Measurements from ENCODE around the gene CORIN. TPM values are rescaled to one million over a fixed set of nuclear protein-coding genes. Genes with fewer than 3 reads are reported as not detected.

Gene CORIN
- total and polyA plus RNA-seq, 2 donors (not counting 1 experiment from before 2014, with no cell fraction given): 0.25 TPM; not detected in 1

DNA sequence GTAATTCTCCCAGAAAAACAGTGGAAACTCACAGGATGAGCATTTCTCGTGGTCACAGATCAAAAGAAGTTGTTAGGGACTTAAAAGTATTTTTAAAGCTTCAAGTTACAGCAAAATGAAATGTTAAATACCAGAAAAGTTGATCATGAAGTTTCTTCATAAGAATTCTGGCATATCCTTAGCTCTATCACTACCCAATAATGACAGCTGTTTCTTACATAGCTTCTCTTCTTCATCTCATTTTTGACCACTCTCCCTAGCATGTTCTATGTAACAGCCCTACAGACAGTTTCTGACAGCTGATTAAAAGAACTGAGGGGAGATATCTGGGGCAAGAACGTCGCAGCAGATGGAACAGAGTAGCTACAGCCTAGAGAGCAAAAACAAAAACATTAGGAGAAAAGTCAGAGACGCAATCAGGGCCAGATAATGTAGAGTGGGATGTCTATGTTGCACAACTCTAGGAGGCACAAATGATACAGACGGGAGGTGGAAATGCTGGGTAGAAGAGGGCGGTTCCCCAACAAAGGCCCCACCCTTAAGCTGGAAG is 108.7 kb downstream of the CORIN start:
- ATAC-seq (ENCODE audit: low read depth) (no peak), DNase-seq (no peak)
- no peak overlapping the region for H3K4me3 ChIP-seq (ENCODE audit: control extremely low read depth in 1 of 5, extremely low read depth in 1 of 5, insufficient read depth in 1 of 5, low read depth in 2 of 5, low read length in 4 of 5)
- Mint-ChIP-seq H3K4me3 (no peak overlapping the region), H3K4me1 (no peaks in the 10 kb centered on the region), H3K27me3 (peaks cover 38% of the 10 kb centered on the region), H3K9me3 (ENCODE audit: insufficient read depth) (no peaks in the 10 kb centered on the region), H3K27ac (no peak overlapping the region)
- WGBS (ENCODE audit: insufficient coverage): 94% methylated on average over 3 of the region's 6 CpGs
- TF ChIP-seq EZH2 (IDR thresholded peaks at IDR 0.05; ENCODE audit: borderline replicate concordance, insufficient read depth, low read depth, low read length, poor library complexity, severe bottlenecking): no peak
- TF ChIP-seq, protein P1, sequence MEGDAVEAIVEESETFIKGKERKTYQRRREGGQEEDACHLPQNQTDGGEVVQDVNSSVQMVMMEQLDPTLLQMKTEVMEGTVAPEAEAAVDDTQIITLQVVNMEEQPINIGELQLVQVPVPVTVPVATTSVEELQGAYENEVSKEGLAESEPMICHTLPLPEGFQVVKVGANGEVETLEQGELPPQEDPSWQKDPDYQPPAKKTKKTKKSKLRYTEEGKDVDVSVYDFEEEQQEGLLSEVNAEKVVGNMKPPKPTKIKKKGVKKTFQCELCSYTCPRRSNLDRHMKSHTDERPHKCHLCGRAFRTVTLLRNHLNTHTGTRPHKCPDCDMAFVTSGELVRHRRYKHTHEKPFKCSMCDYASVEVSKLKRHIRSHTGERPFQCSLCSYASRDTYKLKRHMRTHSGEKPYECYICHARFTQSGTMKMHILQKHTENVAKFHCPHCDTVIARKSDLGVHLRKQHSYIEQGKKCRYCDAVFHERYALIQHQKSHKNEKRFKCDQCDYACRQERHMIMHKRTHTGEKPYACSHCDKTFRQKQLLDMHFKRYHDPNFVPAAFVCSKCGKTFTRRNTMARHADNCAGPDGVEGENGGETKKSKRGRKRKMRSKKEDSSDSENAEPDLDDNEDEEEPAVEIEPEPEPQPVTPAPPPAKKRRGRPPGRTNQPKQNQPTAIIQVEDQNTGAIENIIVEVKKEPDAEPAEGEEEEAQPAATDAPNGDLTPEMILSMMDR (IDR thresholded peaks at IDR 0.05): no peak
- H3K27ac ChIP-seq (ENCODE audit: low read length in 2 of 2): no peak overlapping the region
- intact Hi-C loops (cut with micrococcal nuclease): no loop called here
- ChIA-PET CTCF (interaction anchor here (1.1 kb wide), 1 partner anchor 18 kb away, joined by 3 read pairs; no protein-coding TSS in a partner anchor), POLR2A (no interaction called here)
- no peaks in the 10 kb centered on the region for H3K4me1 ChIP-seq (ENCODE audit: control insufficient read depth in 2 of 2, insufficient read depth in 2 of 2, low read length in 2 of 2)
- no peak overlapping the region for H2AFZ ChIP-seq (ENCODE audit: insufficient read depth, low read depth, low read length, poor library complexity, severe bottlenecking)
- H3K9ac ChIP-seq (ENCODE audit: low read length): no peak overlapping the region
- no peak overlapping the region for H3K4me2 ChIP-seq (replicated peaks; ENCODE audit: low read depth, low read length, poor library complexity, severe bottlenecking)
- no peaks in the 10 kb centered on the region for H3K9me3 ChIP-seq (ENCODE audit: control extremely low read depth in 1 of 3, control insufficient read depth in 2 of 3, insufficient read depth in 1 of 3, low read length in 2 of 3)
- H3K36me3 ChIP-seq (replicated peaks in 1 of 2; ENCODE audit: control extremely low read depth in 1 of 2, control insufficient read depth in 1 of 2, extremely low read depth in 1 of 2, insufficient read depth in 2 of 2, low read length in 1 of 2): no peaks in the 10 kb centered on the region
- no peaks in the 10 kb centered on the region for H3K79me2 ChIP-seq (ENCODE audit: control insufficient read depth, insufficient read depth, low read length)
- H4K20me1 ChIP-seq (ENCODE audit: control insufficient read depth, insufficient read depth, low read length, poor library complexity, severe bottlenecking): no peaks in the 10 kb centered on the region
- H3K27me3 ChIP-seq (replicated peaks in 1 of 4; ENCODE audit: control extremely low read depth in 1 of 4, control insufficient read depth in 3 of 4, insufficient read depth in 4 of 4, low read length in 3 of 4): no peaks in the 10 kb centered on the region

GRCh38 chr4:47721892-47722575 is 115.8 kb downstream of the CORIN start:
- 75% methylated on average over 5 of the region's 5 CpGs for WGBS (ENCODE audit: insufficient coverage)
- intact Hi-C loops (cut with micrococcal nuclease): no loop called here
- no peak for TF ChIP-seq EZH2 (IDR thresholded peaks at IDR 0.05; ENCODE audit: borderline replicate concordance, insufficient read depth, low read depth, low read length, poor library complexity, severe bottlenecking)
- TF ChIP-seq, protein P1 (IDR thresholded peaks at IDR 0.05): no peak
- Histone ChIP-seq H3K4me3 (ENCODE audit: control extremely low read depth in 1 of 5, extremely low read depth in 1 of 5, insufficient read depth in 1 of 5, low read depth in 2 of 5, low read length in 4 of 5) (no peak overlapping the region), H3K4me1 (ENCODE audit: control insufficient read depth in 2 of 2, insufficient read depth in 2 of 2, low read length in 2 of 2) (no peaks in the 10 kb centered on the region), H3K9me3 (ENCODE audit: control extremely low read depth in 1 of 3, control insufficient read depth in 2 of 3, insufficient read depth in 1 of 3, low read length in 2 of 3) (no peaks in the 10 kb centered on the region), H3K36me3 (replicated peaks in 1 of 2; ENCODE audit: control extremely low read depth in 1 of 2, control insufficient read depth in 1 of 2, extremely low read depth in 1 of 2, insufficient read depth in 2 of 2, low read length in 1 of 2) (no peaks in the 10 kb centered on the region), H3K9ac (ENCODE audit: low read length) (no peak overlapping the region), H3K27me3 (replicated peaks in 1 of 4; ENCODE audit: control extremely low read depth in 1 of 4, control insufficient read depth in 3 of 4, insufficient read depth in 4 of 4, low read length in 3 of 4) (peaks cover 0 to 5% (median 1%) of the 10 kb centered on the region in 4 experiments), H2AFZ (ENCODE audit: insufficient read depth, low read depth, low read length, poor library complexity, severe bottlenecking) (no peak overlapping the region), H3K27ac (ENCODE audit: low read length in 2 of 2) (no peak overlapping the region), H4K20me1 (ENCODE audit: control insufficient read depth, insufficient read depth, low read length, poor library complexity, severe bottlenecking) (no peaks in the 10 kb centered on the region), H3K79me2 (ENCODE audit: control insufficient read depth, insufficient read depth, low read length) (no peaks in the 10 kb centered on the region), H3K4me2 (replicated peaks; ENCODE audit: low read depth, low read length, poor library complexity, severe bottlenecking) (no peak overlapping the region)
- Mint-ChIP-seq H3K4me1 (no peaks in the 10 kb centered on the region), H3K9me3 (ENCODE audit: insufficient read depth) (no peaks in the 10 kb centered on the region), H3K4me3 (no peak overlapping the region), H3K27me3 (peaks cover 36% of the 10 kb centered on the region), H3K27ac (no peak overlapping the region)
- DNase-seq (no peak), ATAC-seq (ENCODE audit: low read depth) (no peak)
- ChIA-PET CTCF (no interaction called here), POLR2A (no interaction called here)

Data from B cell (primary cell).